ENCODE data around the gene C1QTNF12. TPM values are rescaled to one million over a fixed set of nuclear protein-coding genes. Genes with fewer than 3 reads are reported as not detected.
A peak's percentile ranks its signal among the peaks of the same experiment; 100 is the strongest.

C1QTNF12 gene
- total RNA-seq, 1 donor from 2014 or later = 1.2 TPM

DNA sequence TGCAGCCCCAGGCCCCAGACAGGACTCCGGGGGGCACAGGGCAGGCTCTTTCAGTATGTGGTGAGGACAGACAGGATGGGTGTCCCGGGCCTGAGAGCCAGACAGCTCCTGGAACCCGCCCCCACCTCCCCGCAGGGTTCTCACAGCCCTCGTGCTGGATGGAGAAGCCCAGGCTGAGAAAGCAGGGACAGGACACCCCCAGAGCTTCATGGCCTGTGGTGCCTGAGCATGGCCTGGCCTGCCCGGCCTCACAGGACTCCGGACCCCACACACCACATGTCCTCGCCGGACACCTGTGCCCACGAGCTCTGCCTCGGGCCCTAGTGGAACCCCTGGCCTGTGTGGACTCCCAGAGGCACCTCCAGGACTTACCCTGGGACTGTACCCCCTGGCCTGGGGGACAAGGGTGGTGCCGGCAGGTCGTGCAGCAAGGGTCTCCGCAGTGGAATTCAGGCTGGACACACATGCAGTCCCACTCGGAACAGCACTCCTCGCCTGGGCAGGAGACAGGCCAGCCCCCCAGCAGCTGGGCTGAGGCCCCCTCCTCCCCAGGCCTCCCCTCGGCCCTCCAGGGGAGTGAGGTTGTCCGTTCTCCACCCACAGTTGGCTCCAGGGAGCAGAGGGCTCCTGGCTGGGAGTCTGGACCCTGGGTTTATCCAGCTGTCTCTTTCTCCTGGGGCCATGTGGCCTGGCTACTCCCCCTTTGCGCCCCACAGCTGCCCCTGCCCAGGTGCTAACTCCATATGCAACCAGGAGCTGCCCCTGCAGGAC lies 41.3 kb downstream of the C1QTNF12 start:
- peaks cover 66% of the 10 kb centered on the region for H3K27me3 ChIP-seq (ENCODE audit: low read depth)
- DNase-seq = peak; percentile 34
- no peak overlapping the region for H3K27ac ChIP-seq
- H3K4me3 ChIP-seq = no peak overlapping the region
- intact Hi-C loops (cut with DNase I) = no loop called here
- no peaks in the 10 kb centered on the region for H3K9me3 ChIP-seq
- no peak for ATAC-seq
- no peaks in the 10 kb centered on the region for H3K36me3 ChIP-seq
- TF ChIP-seq, protein P1, sequence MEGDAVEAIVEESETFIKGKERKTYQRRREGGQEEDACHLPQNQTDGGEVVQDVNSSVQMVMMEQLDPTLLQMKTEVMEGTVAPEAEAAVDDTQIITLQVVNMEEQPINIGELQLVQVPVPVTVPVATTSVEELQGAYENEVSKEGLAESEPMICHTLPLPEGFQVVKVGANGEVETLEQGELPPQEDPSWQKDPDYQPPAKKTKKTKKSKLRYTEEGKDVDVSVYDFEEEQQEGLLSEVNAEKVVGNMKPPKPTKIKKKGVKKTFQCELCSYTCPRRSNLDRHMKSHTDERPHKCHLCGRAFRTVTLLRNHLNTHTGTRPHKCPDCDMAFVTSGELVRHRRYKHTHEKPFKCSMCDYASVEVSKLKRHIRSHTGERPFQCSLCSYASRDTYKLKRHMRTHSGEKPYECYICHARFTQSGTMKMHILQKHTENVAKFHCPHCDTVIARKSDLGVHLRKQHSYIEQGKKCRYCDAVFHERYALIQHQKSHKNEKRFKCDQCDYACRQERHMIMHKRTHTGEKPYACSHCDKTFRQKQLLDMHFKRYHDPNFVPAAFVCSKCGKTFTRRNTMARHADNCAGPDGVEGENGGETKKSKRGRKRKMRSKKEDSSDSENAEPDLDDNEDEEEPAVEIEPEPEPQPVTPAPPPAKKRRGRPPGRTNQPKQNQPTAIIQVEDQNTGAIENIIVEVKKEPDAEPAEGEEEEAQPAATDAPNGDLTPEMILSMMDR (IDR thresholded peaks at IDR 0.05) = no peak
- peaks cover 16% of the 10 kb centered on the region for H3K4me1 ChIP-seq

GRCh38 chr1:1204425-1204920 lies 42.0 kb downstream of the C1QTNF12 start:
- DNase-seq = peak; percentile 19
- no peaks in the 10 kb centered on the region for H3K9me3 ChIP-seq
- H3K36me3 ChIP-seq = no peaks in the 10 kb centered on the region
- no peak overlapping the region for H3K27ac ChIP-seq
- intact Hi-C loops (cut with DNase I) = no loop called here
- H3K4me1 ChIP-seq = peaks cover 16% of the 10 kb centered on the region
- ATAC-seq = no peak
- TF ChIP-seq, protein P1 (IDR thresholded peaks at IDR 0.05) = no peak
- peaks cover 72% of the 10 kb centered on the region for H3K27me3 ChIP-seq (ENCODE audit: low read depth)
- no peak overlapping the region for H3K4me3 ChIP-seq

DNA sequence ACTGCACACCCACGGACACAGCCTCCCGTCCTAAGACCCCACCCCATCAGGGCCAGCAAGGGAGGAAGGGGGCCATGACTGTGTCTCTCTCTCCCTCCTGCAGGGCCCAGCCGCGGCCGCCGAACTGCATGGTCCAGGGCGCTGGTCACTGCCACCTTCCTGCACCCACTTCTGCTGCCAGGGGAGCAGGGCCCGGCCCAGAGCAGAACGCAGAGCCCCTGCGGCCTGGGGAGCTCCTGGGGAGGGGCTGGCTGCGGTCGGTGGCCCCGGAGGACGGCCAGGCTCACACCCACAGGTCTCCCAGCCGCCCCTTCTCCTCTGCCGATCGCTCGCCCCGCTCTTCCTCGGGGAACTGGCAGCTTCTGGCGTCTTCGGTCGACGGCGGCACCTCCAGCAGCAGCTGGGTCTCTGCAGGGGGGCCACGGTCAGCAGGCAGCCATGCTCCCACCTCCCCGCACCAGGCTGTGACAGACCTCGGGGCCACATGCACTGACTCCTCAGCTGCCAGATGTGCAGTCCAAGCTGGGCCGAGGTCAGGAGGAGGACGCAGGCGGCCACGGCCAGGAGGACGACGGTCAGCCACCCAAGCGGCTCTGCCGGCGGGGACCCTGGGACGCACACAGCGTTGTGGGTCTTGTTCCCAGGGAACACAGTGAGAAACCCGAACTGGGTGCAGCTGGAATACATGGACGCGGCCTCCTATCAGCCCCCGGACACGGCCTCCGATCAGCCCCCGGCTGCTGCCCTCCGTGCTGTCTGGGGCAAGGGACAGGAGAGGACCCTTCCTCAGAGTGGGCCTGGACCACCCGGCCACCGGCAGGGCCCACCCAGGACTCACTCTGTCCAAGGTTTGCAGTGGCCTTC lies 42.7 kb downstream of the C1QTNF12 start:
- peak; percentile 35 for DNase-seq
- Histone ChIP-seq H3K27ac (no peak overlapping the region), H3K9me3 (no peaks in the 10 kb centered on the region), H3K4me3 (no peak overlapping the region), H3K27me3 (ENCODE audit: low read depth) (peaks cover 73% of the 10 kb centered on the region), H3K4me1 (peaks cover 16% of the 10 kb centered on the region), H3K36me3 (no peaks in the 10 kb centered on the region)
- TF ChIP-seq, protein P1 (IDR thresholded peaks at IDR 0.05) = no peak
- intact Hi-C loops (cut with DNase I) = no loop called here
- ATAC-seq = no peak

GRCh38 chr1:1202831-1203560 lies 43.5 kb downstream of the C1QTNF12 start:
- Histone ChIP-seq H3K36me3 (no peaks in the 10 kb centered on the region), H3K9me3 (no peaks in the 10 kb centered on the region), H3K27ac (no peak overlapping the region), H3K4me3 (no peak overlapping the region), H3K27me3 (ENCODE audit: low read depth) (peaks cover 65% of the 10 kb centered on the region), H3K4me1 (peaks cover 16% of the 10 kb centered on the region)
- TF ChIP-seq, protein P1 (IDR thresholded peaks at IDR 0.05) = no peak
- ATAC-seq = no peak
- peak; percentile 41 for DNase-seq
- intact Hi-C loops (cut with DNase I) = no loop called here
